Skeletal muscle tissue (tissue), 5 donors: ENCODE data around the gene LIPI. TPM values are rescaled to one million over a fixed set of nuclear protein-coding genes. Genes with fewer than 3 reads are reported as not detected.
"Not testable (repeated sequence)": the region's sequence is repeated elsewhere in the genome, so short reads cannot be mapped to it uniquely, and the experiment has no call there.

Source experiments
- H3K27ac ChIP-seq: one replicate; pipeline ENCODE4 v1.7.0; 2013; ENCODE audit warnings: mild to moderate bottlenecking, low read depth, low read length, inconsistent platforms
- H3K27me3 ChIP-seq, 3 donors: one replicate each; pipeline ENCODE4 v1.7.0; 2013; ENCODE audit warnings: low read length in 3 of 3; ENCODE audit not compliant: control insufficient read depth in 3 of 3, insufficient read depth in 3 of 3
- H3K36me3 ChIP-seq, 3 donors: one replicate each; pipeline ENCODE4 v1.7.0; 2013; ENCODE audit warnings: low read length in 3 of 3; ENCODE audit not compliant: control insufficient read depth in 3 of 3, insufficient read depth in 3 of 3
- H3K4me1 ChIP-seq, 3 donors: one replicate each; pipeline ENCODE4 v1.7.0; 2013; ENCODE audit warnings: low read length in 3 of 3, mild to moderate bottlenecking in 3 of 3; ENCODE audit not compliant: control insufficient read depth in 3 of 3, insufficient read depth in 3 of 3
- H3K4me3 ChIP-seq, 3 donors: one replicate each; pipeline ENCODE4 v1.7.0; 2013; ENCODE audit warnings: low read length in 3 of 3
- H3K9ac ChIP-seq, 3 donors: one replicate each; pipeline ENCODE4 v1.7.0; 2013; ENCODE audit warnings: low read length in 3 of 3, mild to moderate bottlenecking in 3 of 3, moderate library complexity in 2 of 3, low read depth in 1 of 3
- H3K9me3 ChIP-seq, 3 donors: one replicate each; pipeline ENCODE4 v1.7.0; 2013; ENCODE audit warnings: low read length in 3 of 3; ENCODE audit not compliant: control insufficient read depth in 3 of 3
- small RNA-seq: library from RNA; depleted of rRNA; stranded (forward); fragments of <200 nt; gene quantifications from one replicate; pipeline ENCODE3, GENCODE V24; 2014
- total RNA-seq: library from RNA; depleted of rRNA; stranded (reverse); fragments of >200 nt; gene quantifications from one replicate; pipeline ENCODE4 v1.2.3, GENCODE V29; 2014
- donor health status: Osteomylitis.

Gene LIPI
- total RNA-seq, 1 donor from 2014 or later = not detected

- H3K4me3 ChIP-seq = no peak overlapping the region
- no peaks in the 10 kb centered on the region for H3K27me3 ChIP-seq
- no peak overlapping the region for H3K9ac ChIP-seq
- H3K27ac ChIP-seq = no peak overlapping the region
- no peaks in the 10 kb centered on the region for H3K36me3 ChIP-seq
- no peaks in the 10 kb centered on the region for H3K4me1 ChIP-seq
- no peaks in the 10 kb centered on the region for H3K9me3 ChIP-seq
Measured at GRCh38 chr21:14070049-14070893, 140.5 kb downstream of the LIPI start.

DNA sequence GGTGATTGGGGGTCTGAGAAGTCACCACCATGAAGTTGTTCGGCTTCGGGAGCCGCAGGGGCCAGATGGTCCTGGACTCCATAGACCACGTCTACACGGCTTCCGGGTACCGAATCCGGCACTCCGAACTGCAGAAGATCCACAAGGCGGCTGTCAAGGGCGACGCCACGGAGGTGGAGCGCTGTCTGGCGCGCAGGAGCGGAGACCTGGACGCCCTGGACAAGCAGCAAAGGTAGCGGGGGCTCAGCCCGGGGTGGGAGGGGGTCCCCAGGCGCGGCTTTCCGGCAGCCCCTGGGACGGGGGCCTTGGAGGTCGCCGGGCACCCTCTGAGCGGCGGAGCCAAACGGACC is 146.5 kb downstream of the LIPI start:
- no peak overlapping the region for H3K27ac ChIP-seq
- no peak overlapping the region for H3K4me3 ChIP-seq
- no peaks in the 10 kb centered on the region for H3K4me1 ChIP-seq
- no peaks in the 10 kb centered on the region for H3K27me3 ChIP-seq
- no peaks in the 10 kb centered on the region for H3K9me3 ChIP-seq
- no peak overlapping the region for H3K9ac ChIP-seq
- no peaks in the 10 kb centered on the region for H3K36me3 ChIP-seq

DNA sequence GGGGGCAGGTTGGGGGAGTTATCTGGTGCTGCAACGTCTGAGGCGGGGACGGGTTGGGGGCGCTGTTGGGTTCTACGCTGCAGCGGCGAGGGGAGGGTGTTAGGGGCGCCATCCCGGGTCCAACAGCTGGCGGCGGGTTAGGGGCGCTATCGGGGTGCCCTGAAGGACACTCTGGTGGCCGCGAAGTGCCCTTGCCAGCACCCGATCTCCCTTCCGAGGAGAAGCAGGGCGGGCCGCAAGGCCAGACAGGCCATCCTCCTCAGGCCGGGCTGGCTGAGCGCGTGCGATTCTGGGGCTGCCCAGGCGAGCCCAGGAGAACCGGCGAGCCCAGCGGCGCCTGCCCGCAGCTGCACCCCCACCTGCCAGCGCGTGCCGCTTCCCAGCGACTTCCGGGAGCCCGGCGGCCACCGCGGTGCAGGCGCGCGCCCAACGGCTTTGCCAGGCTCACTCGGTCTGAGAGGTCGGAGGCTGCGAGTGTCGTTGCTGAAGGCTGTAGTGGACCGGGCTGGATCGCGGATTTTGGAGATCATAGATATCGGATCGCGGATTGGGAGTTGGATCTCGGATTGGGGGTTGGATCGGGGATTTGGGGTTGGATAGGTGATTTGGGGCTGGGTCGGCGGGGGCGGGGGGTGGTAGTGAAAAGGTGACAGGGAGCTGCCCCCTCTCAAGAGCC is 147.0 kb downstream of the LIPI start:
- H3K36me3 ChIP-seq, H3K4me3 ChIP-seq, H3K4me1 ChIP-seq, H3K9me3 ChIP-seq, H3K27me3 ChIP-seq, H3K9ac ChIP-seq, H3K27ac ChIP-seq: not testable (repeated sequence)

- H3K27ac ChIP-seq, H3K4me1 ChIP-seq, H3K9me3 ChIP-seq, H3K36me3 ChIP-seq, H3K9ac ChIP-seq, H3K27me3 ChIP-seq, H3K4me3 ChIP-seq: not testable (repeated sequence)
Measured at GRCh38 chr21:14062684-14063083, 148.1 kb downstream of the LIPI start.

DNA sequence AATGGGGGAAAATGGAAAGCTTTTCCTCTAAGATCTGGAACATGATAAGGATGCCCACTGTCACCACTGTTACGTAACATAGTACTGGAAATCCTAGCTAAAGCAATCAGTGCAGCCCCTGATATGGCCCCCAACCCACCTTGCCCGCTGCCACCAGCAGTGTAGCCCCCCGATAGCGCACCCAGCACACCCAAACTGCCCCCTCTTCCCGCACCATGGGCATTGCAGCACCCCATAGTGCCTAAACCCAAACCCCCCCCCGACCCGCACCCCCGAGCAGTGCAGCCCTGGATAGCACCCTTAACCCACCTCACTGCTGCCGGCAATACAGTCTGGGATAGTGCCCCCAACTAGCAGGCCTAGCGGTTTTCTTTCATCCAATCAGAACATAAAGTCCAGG is 148.9 kb downstream of the LIPI start:
- not testable (repeated sequence) for H3K36me3 ChIP-seq, H3K4me3 ChIP-seq, H3K27me3 ChIP-seq, H3K4me1 ChIP-seq, H3K9ac ChIP-seq, H3K27ac ChIP-seq, H3K9me3 ChIP-seq

DNA sequence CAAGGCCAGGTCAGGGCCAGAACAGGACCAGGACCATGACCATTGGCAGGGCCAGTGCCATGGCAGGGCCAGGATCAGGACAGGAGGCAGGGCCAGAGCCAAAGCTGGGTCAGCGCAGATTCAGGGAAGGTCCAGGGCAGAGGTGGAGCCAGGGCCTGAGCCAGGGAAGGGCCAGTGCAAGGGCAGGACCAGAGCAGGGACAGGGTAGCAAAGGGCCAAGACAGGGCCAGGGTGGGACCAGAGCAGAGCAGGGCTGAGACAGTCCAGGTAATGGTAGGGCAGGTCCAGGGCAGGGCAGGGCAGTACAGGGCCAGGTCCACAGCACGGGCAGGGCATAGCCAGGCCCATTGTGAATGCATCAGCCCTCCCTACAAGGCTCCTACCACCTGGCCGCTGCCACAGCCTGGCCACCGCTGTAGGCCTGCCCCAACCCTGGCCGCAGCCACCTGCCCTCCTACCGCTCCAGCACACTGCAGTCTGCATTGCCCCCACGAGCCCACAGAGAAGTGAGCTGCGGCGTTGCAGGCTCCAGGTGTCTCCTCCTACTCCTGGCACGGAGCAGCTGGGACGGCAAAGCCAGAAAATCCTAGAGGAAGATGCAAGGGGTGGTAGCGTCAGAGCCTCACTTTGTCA is 151.6 kb downstream of the LIPI start:
- H3K4me3 ChIP-seq, H3K27me3 ChIP-seq, H3K9ac ChIP-seq, H3K36me3 ChIP-seq, H3K27ac ChIP-seq, H3K4me1 ChIP-seq, H3K9me3 ChIP-seq: not testable (repeated sequence)

Small RNAs within 50 kb of the gene (small RNA-seq; reads per million reads assigned to genes)
- gene RF01518 = not detected
- gene RNA5SP488 = not detected

Other genes starting within 250 kb of the LIPI start
- gene RBM11, start 5.2 kb upstream of the LIPI start, total RNA-seq = not detected
- 26.6 TPM for gene HSPA13, start 172.2 kb upstream of the LIPI start, total RNA-seq